GM23248 (cell line): ENCODE data around the gene MORN1. TPM values are rescaled to one million over a fixed set of nuclear protein-coding genes. Genes with fewer than 3 reads are reported as not detected.

Experiments used
- DNase-seq: peaks from one replicate; pipeline ENCODE4 v3.0.0-alpha.2; 2015
- H2AFZ ChIP-seq: fragments of 200-600 bp; sonication (generic); 2 replicates; pipeline ENCODE4 v1.6.1; 2016; ENCODE audit warnings: antibody characterized with exemption
- H3F3A ChIP-seq: fragments of 200-600 bp; sonication (generic); 2 replicates; pipeline ENCODE4 v1.6.1; 2016; ENCODE audit warnings: mild to moderate bottlenecking, antibody characterized with exemption, mixed run types; ENCODE audit not compliant: insufficient read depth
- H3K27ac ChIP-seq: fragments of 200-600 bp; sonication (generic); 2 replicates; pipeline ENCODE4 v1.5.1; 2016; ENCODE audit warnings: mild to moderate bottlenecking
- H3K27me3 ChIP-seq: fragments of 200-600 bp; sonication (generic); replicated peaks from 2 replicates; pipeline ENCODE4 v1.6.1; 2016; ENCODE audit warnings: mild to moderate bottlenecking; ENCODE audit not compliant: insufficient read depth
- H3K36me3 ChIP-seq: fragments of 200-600 bp; sonication (generic); 2 replicates; pipeline ENCODE4 v1.6.1; 2016; ENCODE audit warnings: low read depth, mild to moderate bottlenecking
- H3K4me1 ChIP-seq: fragments of 200-600 bp; sonication (generic); 2 replicates; pipeline ENCODE4 v1.6.1; 2016; ENCODE audit warnings: mild to moderate bottlenecking; ENCODE audit not compliant: insufficient read depth
- H3K4me2 ChIP-seq: fragments of 200-600 bp; sonication (generic); one replicate; pipeline ENCODE4 v1.6.1; 2016; ENCODE audit warnings: mild to moderate bottlenecking; ENCODE audit not compliant: unreplicated experiment
- H3K4me3 ChIP-seq: fragments of 200-600 bp; sonication (generic); 2 replicates; pipeline ENCODE4 v1.5.1; 2016; ENCODE audit warnings: mild to moderate bottlenecking
- H3K79me2 ChIP-seq: fragments of 200-600 bp; sonication (generic); 2 replicates; pipeline ENCODE4 v1.6.1; 2016; ENCODE audit warnings: mild to moderate bottlenecking; ENCODE audit not compliant: insufficient read depth
- H3K9ac ChIP-seq: fragments of 200-600 bp; sonication (generic); 2 replicates; pipeline ENCODE4 v1.6.1; 2016; ENCODE audit warnings: mild to moderate bottlenecking
- H3K9me2 ChIP-seq: fragments of 200-600 bp; sonication (generic); 2 replicates; pipeline ENCODE4 v1.6.1; 2016; ENCODE audit warnings: mixed run types, mild to moderate bottlenecking, moderate library complexity; ENCODE audit not compliant: insufficient read depth
- H3K9me3 ChIP-seq: fragments of 200-600 bp; sonication (generic); one replicate; pipeline ENCODE4 v1.6.1; 2017; ENCODE audit warnings: low read depth
- H4K20me1 ChIP-seq: fragments of 200-600 bp; sonication (generic); 2 replicates; pipeline ENCODE4 v1.6.0; 2016; ENCODE audit not compliant: insufficient read depth
- EZH2 ChIP-seq: fragments of 200-600 bp; sonication (generic); IDR thresholded peaks from 2 replicates; pipeline ENCODE4 v1.6.1; 2018; ENCODE audit warnings: antibody characterized with exemption, mild to moderate bottlenecking; ENCODE audit not compliant: insufficient read depth, poor library complexity, severe bottlenecking
- EZH2phosphoT487 ChIP-seq: fragments of 200-600 bp; sonication (generic); IDR thresholded peaks from 2 replicates; pipeline ENCODE4 v1.6.1; 2018; ENCODE audit warnings: antibody characterized with exemption, moderate library complexity, mild to moderate bottlenecking, low read depth; ENCODE audit not compliant: insufficient read depth
- WGBS, 2 experiments: methylation state at CpG; one replicate each; pipeline ENCODE4 v1.1.6; 2015 to 2017; ENCODE audit warnings: low lambda C conversion rate in 2 of 2, low coverage in 1 of 2; ENCODE audit errors: missing lambda C conversion rate in 2 of 2; 5-methylcytosine and 5-hydroxymethylcytosine counted together
- in situ Hi-C: fragments of 300-500 bp; cut with MboI; formaldehyde crosslinking; loops from 2 replicates; pipeline ENCODE4 v1.15.0; 2020
- polyA plus RNA-seq: library from polyadenylated mRNA; unstranded; fragments of >200 nt; fragmentation: Nextera tagmentation; extraction: Ambion mirVana; gene quantifications from 2 replicates; pipeline ENCODE4 v1.2.1, GENCODE V29; 2016
- total RNA-seq: library from RNA; depleted of rRNA; stranded (reverse); fragments of >200 nt; shearing (Covaris generic); gene quantifications from 2 replicates; pipeline ENCODE4 v1.2.3, GENCODE V29; 2014

MORN1 gene
- total and polyA plus RNA-seq, 2 experiments from 2014 or later = 7.2 to 8.8 TPM

DNA sequence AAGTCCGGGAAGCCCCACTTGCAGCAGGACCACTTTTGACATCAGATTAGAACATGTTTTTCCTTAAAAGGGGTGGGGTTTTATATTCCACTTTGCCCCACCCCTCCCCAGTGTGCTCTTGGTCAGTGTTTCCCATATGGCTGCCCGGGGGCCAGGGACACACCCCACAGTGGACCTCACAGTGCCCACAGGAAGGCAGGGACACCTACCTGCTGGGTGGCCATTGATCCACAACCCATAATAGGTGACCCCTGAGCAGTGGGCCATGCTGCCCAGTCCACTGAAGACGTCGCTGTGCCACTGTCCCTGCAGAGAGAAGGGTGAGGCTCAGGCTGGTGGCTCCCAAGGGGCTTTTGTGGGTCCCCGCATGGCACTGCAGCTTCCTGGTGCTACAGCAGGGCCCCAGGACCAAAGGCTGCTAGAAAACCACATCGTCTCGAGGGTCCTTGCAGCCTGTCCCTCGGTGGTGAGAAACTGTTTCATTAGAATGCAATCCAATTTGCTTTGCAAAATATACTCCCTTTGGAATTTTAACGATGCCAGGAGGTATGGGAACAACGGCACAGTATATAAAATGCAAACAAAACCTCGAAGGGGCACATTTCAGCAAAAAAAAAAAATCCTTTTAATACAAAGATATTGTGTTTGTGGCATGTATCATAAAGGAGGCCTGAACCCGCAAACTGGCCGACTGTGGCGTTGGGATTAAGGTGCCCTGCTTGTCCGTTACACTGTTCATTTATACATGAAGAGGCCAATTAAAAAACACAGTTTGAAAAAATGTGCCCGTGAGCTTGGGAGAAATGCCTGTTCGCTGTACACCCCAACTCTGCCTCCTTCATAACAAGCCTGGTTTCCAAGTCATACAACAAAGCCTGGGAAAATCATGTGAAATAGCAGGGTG is 16.9 kb downstream of the MORN1 start:
- no peak for DNase-seq
- Histone ChIP-seq H3K9me3 (no peaks in the 10 kb centered on the region), H3F3A (no peaks in the 10 kb centered on the region), H3K36me3 (no peaks in the 10 kb centered on the region), H3K27ac (no peak overlapping the region), H4K20me1 (no peaks in the 10 kb centered on the region), H3K9me2 (no peaks in the 10 kb centered on the region), H3K4me2 (no peak overlapping the region), H2AFZ (no peak overlapping the region), H3K4me3 (no peak overlapping the region), H3K79me2 (no peaks in the 10 kb centered on the region), H3K27me3 (no peaks in the 10 kb centered on the region), H3K4me1 (no peaks in the 10 kb centered on the region), H3K9ac (no peak overlapping the region)
- 75 to 79% methylated on average over 17 of the region's 17 CpGs for WGBS, 2 experiments
- in situ Hi-C loops = loop anchor here (5.0 kb wide), 1 partner anchor 172 kb away; no protein-coding TSS in a partner anchor
- no peak for TF ChIP-seq EZH2
- no peak for TF ChIP-seq EZH2phosphoT487

DNA sequence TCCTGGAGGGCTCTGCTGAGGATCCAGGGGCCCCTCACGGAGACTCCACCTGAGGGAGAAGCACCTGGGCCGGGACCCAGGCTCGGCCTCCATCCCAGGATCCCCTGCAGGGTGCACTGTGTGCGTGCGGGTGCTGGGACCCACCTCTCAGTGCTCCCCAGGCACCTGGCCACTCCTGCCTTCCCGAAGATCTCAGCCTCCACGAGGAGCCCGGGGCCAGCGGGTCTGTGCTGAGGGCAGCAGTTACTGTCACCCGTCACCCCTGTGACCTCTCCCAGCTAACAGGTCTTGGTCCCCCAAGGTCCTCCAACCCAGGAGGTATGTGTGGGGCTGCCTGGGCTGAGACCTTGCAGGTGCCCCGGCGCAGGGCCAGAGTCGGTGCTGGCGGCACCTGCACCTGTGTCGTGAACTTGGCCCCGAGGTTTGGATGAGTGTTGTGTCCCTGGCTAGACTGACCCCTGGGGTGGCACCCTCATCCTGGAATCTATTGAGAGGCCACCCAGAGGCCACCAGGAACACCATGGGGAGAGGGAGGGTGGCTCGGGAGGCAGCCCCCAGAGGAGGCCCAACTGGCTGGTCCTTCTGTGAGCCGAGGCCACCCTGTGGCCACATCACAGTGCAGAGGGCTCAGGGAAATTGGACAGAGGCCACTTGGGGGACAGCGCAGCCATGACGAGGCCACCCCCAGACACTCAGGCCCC is 17.7 kb downstream of the MORN1 start:
- no peaks in the 10 kb centered on the region for H3K4me1 ChIP-seq
- H3K27ac ChIP-seq = no peak overlapping the region
- no peak overlapping the region for H2AFZ ChIP-seq
- no peaks in the 10 kb centered on the region for H3K36me3 ChIP-seq
- no peak overlapping the region for H3K4me3 ChIP-seq
- no peaks in the 10 kb centered on the region for H4K20me1 ChIP-seq
- no peak overlapping the region for H3K4me2 ChIP-seq
- no peak for DNase-seq
- H3K79me2 ChIP-seq = no peaks in the 10 kb centered on the region
- H3K27me3 ChIP-seq = no peaks in the 10 kb centered on the region
- H3K9me3 ChIP-seq = no peaks in the 10 kb centered on the region
- WGBS, 2 experiments = 79 to 89% methylated on average over 13 to 19 of the region's 20 CpGs
- no peaks in the 10 kb centered on the region for H3F3A ChIP-seq
- in situ Hi-C loops = loop anchor here (5.0 kb wide), 1 partner anchor 171 kb away; no protein-coding TSS in a partner anchor
- no peak overlapping the region for H3K9ac ChIP-seq
- no peak for TF ChIP-seq EZH2
- no peak for TF ChIP-seq EZH2phosphoT487
- H3K9me2 ChIP-seq = no peaks in the 10 kb centered on the region

DNA sequence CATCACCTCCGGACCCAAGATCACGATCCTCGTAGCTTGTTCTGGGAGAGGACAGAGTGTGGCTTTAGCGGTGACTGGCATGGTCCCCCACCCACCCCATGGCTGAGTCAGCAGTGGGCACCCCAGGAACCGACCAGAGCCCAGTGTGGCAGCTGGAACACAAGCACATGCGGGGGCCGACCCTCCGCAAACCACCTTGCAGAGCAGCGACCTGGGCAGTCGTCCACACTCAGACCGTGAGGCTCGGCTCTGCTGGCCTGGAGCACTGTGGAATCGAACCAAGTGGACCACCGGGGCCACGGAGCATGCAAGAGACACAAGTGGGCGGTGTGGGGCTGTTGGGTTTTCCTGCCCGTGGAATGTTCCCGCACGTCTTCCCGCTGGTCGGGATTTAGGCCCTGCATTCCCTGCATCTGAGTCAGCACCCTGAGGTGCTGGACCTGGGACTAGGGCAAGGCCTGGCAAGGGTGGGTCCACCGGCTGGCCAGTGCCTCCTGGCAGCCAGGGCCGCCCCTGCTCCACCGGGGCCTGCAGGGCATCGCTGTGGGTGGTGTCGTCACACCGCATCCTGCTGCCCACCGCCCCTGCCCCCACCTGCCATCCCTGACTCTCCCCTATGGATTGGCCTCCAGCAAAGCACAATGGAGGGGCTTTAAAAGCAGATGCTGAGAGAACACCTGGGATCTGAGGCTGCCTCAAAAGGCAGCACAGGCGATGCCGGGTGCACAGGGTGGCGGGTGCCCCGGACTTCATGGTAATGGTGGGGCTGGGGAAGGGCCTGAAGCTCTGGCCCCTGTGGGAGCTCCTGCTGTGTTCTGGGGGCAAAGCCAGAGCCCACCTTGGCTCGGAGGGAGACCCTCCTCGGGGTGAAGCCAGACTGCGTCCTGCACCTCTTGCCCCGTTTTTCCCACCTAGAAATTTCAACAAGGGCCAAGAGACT is 18.5 kb downstream of the MORN1 start:
- Histone ChIP-seq H3K9ac (no peak overlapping the region), H3K9me3 (no peaks in the 10 kb centered on the region), H4K20me1 (no peaks in the 10 kb centered on the region), H3K4me1 (no peaks in the 10 kb centered on the region), H3K27me3 (no peaks in the 10 kb centered on the region), H3K4me2 (no peak overlapping the region), H3F3A (no peaks in the 10 kb centered on the region), H3K79me2 (no peaks in the 10 kb centered on the region), H3K27ac (no peak overlapping the region), H3K36me3 (no peaks in the 10 kb centered on the region), H3K9me2 (no peaks in the 10 kb centered on the region), H2AFZ (no peak overlapping the region), H3K4me3 (no peak overlapping the region)
- in situ Hi-C loops = loop anchor here (5.0 kb wide), 1 partner anchor 171 kb away; no protein-coding TSS in a partner anchor
- no peak for DNase-seq
- 90 to 93% methylated on average over 28 to 36 of the region's 36 CpGs for WGBS, 2 experiments
- no peak for TF ChIP-seq EZH2
